ENCODE measurements around the gene UGT1A8.

The UGT1A8 gene

DNA sequence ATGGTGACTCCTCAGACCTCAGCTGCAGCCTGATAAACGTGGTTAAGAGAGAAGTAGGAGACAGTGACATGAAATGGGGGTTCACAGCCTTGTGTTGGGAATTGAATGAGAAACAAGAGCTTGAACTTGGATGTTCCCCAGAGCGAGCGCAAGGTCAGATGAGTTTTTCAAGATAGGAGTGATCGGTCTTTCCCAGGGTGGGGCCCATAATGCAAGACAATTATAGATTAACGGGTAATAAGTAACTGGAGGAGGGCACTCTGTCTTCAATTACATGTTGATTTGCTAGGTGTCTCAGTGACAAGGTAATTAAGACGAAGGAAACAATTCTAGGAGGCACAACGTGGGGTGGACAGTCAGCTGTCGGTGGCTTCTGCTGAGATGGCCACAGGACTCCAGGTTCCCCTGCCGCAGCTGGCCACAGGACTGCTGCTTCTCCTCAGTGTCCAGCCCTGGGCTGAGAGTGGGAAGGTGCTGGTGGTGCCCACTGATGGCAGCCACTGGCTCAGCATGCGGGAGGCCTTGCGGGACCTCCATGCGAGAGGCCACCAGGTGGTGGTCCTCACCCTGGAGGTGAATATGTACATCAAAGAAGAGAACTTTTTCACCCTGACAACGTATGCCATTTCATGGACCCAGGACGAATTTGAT, 95.3 kb downstream of the UGT1A8 start, which contains the start of gene UGT1A5:
Gene UGT1A5, plus strand, starts transcription at position 297 of the 651 bp plus-strand sequence. Its CDS starts 85 bp downstream, at position 382.
- no peak for TF ChIP-seq GATA3 (IDR thresholded peaks at IDR 0.05; ENCODE audit: low read depth, low read length)
- TF ChIP-seq GATA2 (IDR thresholded peaks at IDR 0.05; ENCODE audit: low read depth, low read length): no peak

GRCh38 chr2:233713262-233713615, 95.8 kb downstream of the UGT1A8 start:
- TF ChIP-seq GATA3 (IDR thresholded peaks at IDR 0.05; ENCODE audit: low read depth, low read length): no peak
- TF ChIP-seq GATA2 (IDR thresholded peaks at IDR 0.05; ENCODE audit: low read depth, low read length): no peak

- TF ChIP-seq GATA3 (IDR thresholded peaks at IDR 0.05; ENCODE audit: low read depth, low read length): no peak
- no peak for TF ChIP-seq GATA2 (IDR thresholded peaks at IDR 0.05; ENCODE audit: low read depth, low read length)
These were observed 96.7 kb downstream of the UGT1A8 start for GRCh38 chr2:233714121-233714520.

GRCh38 chr2:233718552-233718951, 101.1 kb downstream of the UGT1A8 start, which contains the start of gene UGT1A4:
TSS of gene UGT1A4 (plus strand) at chr2:233718736. CDS start at chr2:233718821, 85 bp downstream.
- TF ChIP-seq GATA2 (IDR thresholded peaks at IDR 0.05; ENCODE audit: low read depth, low read length) (no peak), GATA3 (IDR thresholded peaks at IDR 0.05; ENCODE audit: low read depth, low read length) (no peak)

DNA sequence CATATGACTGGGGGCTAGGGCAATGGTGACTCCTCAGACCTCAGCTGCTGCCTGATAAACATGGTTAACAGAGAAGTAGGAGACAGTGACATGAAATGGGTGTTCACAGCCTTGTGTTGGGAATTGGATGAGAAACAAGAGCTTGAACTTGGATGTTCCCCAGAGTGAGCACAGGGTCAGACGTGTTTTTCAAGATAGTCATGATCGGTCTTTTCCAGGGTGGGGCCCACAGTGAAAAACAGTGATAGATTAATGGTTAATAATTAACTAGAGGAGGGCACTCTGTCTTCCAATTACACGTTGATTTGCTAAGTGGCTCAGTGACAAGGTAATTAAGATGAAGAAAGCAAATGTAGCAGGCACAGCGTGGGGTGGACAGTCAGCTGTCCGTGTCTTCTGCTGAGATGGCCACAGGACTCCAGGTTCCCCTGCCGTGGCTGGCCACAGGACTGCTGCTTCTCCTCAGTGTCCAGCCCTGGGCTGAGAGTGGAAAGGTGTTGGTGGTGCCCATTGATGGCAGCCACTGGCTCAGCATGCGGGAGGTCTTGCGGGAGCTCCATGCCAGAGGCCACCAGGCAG, 111.4 kb downstream of the UGT1A8 start, which contains the start of gene UGT1A3:
Gene UGT1A3, plus strand, starts transcription at position 320 of the 579 bp plus-strand sequence. Its CDS starts 85 bp downstream, at position 405.
- TF ChIP-seq GATA3 (IDR thresholded peaks at IDR 0.05; ENCODE audit: low read depth, low read length): no peak
- no peak for TF ChIP-seq GATA2 (IDR thresholded peaks at IDR 0.05; ENCODE audit: low read depth, low read length)

- TF ChIP-seq GATA3 (IDR thresholded peaks at IDR 0.05; ENCODE audit: low read depth, low read length) (no peak), GATA2 (IDR thresholded peaks at IDR 0.05; ENCODE audit: low read depth, low read length) (no peak)
These were observed 123.4 kb downstream of the UGT1A8 start for GRCh38 chr2:233740870-233741269.

DNA sequence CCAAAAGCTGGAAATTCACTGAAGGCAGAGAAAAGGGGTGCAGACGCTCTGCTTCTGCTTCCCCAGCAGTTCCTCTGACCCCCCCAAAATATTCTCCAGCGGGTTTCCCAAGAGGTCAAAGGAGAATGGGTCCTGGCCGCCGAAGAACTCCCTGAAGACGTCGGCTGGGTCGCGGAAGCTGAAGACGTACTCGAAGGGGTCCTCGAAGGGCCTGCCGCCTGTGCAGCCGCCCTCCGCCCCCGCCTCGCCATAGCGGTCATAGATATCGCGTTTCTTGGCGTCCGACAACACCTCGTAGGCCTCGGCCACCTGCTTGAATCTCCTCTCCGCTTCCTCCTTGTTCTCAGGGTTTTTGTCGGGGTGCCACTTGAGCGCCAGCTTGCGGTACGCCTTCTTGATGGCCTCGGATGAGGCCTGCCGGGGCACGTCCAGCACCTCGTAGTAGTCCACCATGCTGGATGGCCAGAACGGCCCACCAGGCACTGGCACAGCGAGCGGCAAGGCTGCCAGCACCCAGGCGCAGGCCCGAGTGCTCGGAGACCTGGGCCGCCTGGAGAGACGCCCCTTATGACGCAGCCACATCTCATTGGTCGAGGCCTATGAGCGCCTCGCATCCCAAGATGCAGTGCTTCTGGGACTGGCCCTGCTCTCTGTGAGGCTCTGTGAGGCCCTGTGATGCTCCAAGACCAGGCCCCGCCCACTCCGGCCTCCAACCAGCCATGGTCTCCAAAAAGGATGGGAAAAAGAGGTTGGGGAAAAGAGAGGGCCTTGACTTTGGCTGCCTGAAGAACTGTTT, 126.2 kb downstream of the UGT1A8 start:
- TF ChIP-seq GATA2 (IDR thresholded peaks at IDR 0.05; ENCODE audit: low read depth, low read length): no peak
- TF ChIP-seq GATA3 (IDR thresholded peaks at IDR 0.05; ENCODE audit: low read depth, low read length): no peak

- TF ChIP-seq GATA3 (IDR thresholded peaks at IDR 0.05; ENCODE audit: low read depth, low read length) (no peak), GATA2 (IDR thresholded peaks at IDR 0.05; ENCODE audit: low read depth, low read length) (no peak)
These were observed 127.8 kb downstream of the UGT1A8 start for GRCh38 chr2:233745073-233745755.

DNA sequence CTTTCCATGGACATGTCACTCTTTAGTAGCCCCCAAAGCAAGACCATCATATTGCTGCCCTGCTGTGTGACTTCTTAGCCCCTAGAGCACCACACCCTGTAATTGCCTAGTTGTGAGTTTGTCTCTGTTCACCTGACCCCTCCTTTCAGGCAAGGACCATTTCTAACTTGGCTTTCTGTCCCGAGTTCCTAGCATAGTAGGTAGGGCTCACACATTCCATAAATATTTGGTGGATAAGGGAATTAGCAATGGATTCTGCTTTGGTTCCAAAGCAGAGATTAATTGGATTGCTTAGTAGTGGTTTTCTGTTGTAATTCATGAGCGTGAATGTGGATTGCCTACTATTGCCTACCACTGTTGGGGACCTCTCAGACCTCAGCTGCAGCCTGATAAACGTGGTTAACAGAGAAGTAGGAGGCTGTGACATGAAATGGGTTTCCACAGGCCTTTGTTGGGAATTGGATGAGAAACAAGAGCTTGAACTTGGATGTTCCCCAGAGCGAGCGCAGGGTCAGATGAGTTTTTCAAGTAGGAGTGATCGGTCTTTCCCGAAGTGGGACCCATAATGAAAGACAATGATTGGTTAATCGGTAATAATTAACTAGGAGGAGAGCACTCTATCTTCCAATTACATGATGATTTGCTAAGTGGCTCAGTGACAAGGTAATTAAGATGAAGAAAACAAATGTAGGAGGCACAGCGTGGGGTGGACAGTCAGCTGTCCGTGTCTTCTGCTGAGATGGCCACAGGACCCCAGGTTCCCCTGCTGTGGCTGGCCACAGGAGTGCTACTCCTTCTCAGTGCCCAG, 129.2 kb downstream of the UGT1A8 start:
- no peak for TF ChIP-seq GATA3 (IDR thresholded peaks at IDR 0.05; ENCODE audit: low read depth, low read length)

DNA sequence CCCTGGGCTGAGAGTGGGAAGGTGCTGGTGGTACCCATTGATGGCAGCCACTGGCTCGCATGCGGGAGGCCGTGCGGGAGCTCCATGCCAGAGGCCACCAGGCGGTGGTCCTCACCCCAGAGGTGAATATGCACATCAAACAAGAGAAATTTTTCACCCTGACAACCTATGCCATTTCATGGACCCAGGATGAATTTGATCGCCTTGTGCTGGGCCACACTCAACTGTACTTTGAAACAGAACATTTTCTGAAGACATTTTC, 129.8 kb downstream of the UGT1A8 start:
- TF ChIP-seq GATA3 (IDR thresholded peaks at IDR 0.05; ENCODE audit: low read depth, low read length) (no peak), GATA2 (IDR thresholded peaks at IDR 0.05; ENCODE audit: low read depth, low read length) (no peak)

DNA sequence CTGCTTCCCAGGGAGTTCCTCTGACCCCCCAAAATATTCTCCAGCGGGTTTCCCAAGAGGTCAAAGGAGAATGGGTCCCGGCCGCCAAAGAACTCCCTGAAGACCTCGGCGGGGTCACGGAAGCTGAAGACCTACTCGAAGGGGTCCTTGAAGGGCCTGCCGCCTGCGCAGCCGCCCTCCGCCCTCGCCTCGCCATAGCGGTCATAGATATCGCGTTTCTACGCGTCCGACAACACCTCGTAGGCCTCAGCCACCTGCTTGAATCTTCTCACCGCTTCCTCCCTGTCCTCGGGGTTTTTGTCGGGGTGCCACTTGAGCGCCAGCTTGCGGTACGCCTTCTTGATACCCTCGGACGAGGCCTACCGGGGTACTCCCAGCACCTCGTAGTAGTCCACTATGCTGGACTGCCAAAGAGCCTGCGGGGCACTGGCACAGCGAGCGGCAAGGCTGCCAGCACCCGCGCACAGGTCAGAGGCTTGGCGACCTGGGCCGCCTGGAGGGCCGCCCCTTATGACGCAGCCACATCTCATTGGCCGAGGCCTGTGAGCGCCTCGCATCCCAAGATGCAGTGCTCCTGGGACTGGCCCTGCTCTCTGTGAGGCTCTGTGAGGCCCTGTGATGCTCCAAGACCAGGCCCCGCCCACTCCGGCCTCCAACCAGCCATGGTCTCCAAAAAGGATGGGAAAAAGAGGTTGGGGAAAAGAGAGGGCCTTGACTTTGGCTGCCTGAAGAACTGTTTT, 137.6 kb downstream of the UGT1A8 start:
- TF ChIP-seq GATA2 (IDR thresholded peaks at IDR 0.05; ENCODE audit: low read depth, low read length): no peak
- TF ChIP-seq GATA3 (IDR thresholded peaks at IDR 0.05; ENCODE audit: low read depth, low read length): no peak

- TF ChIP-seq GATA2 (IDR thresholded peaks at IDR 0.05; ENCODE audit: low read depth, low read length) (no peak), GATA3 (IDR thresholded peaks at IDR 0.05; ENCODE audit: low read depth, low read length) (no peak)
These were observed 139.1 kb downstream of the UGT1A8 start for GRCh38 chr2:233756429-233757081.

All from SH-SY5Y (cell line).